Lower leg skin (tissue), 4 donors: ENCODE results near the gene SMC1B. TPM values are rescaled to one million over a fixed set of nuclear protein-coding genes. Genes with fewer than 3 reads are reported as not detected.
"Not testable (repeated sequence)": the region's sequence is repeated elsewhere in the genome, so short reads cannot be mapped to it uniquely, and the experiment has no call there.

Source experiments
- DNase-seq, 2 donors: peaks; one replicate each; pipeline ENCODE4 v3.0.0-alpha.2; 2019; ENCODE audit warnings: low spot score in 2 of 2
- H3K4me3 ChIP-seq: fragments of 200-600 bp; sonication (generic); 2 replicates; pipeline ENCODE4 v1.5.1; 2017; ENCODE audit warnings: mild to moderate bottlenecking, low read depth; ENCODE audit not compliant: poor library complexity, severe bottlenecking
- CTCF ChIP-seq, 3 donors: fragments of 450-650 bp; IDR thresholded peaks; one replicate each; pipeline ENCODE4 v1.5.1; 2016; ENCODE audit warnings: antibody characterized with exemption in 3 of 3, mild to moderate bottlenecking in 3 of 3, moderate library complexity in 2 of 3
- POLR2A ChIP-seq, 2 donors: fragments of 450-650 bp; IDR thresholded peaks; one replicate each; pipeline ENCODE4 v1.6.1; 2016 to 2017; ENCODE audit warnings: antibody characterized with exemption in 2 of 2, mild to moderate bottlenecking in 1 of 2, moderate library complexity in 1 of 2
- WGBS, 2 donors: methylation state at CpG; one replicate each; pipeline ENCODE4 v1.1.5; 2018; 5-methylcytosine and 5-hydroxymethylcytosine counted together
- intact Hi-C: fragments of 100-400 bp; cut with DNase I; formaldehyde crosslinking; loops from one replicate; pipeline ENCODE4 v1.15.0; 2023; ENCODE audit warnings: low total_unique reads
- total RNA-seq, 4 donors: library from RNA; depleted of rRNA; stranded (reverse); fragments of >200 nt; gene quantifications; one replicate each; pipeline ENCODE4 v1.1.0, GENCODE V29; 2016

Gene SMC1B
- total RNA-seq, 4 donors from 2014 or later: not detected

GRCh38 chr22:45334068-45334467 lies 79.3 kb downstream of the SMC1B start:
- WGBS, 2 donors: 31 to 33% methylated on average over 5 of the region's 5 CpGs

GRCh38 chr22:45332001-45332400 lies 81.4 kb downstream of the SMC1B start:
- no peak overlapping the region for H3K4me3 ChIP-seq
- no peak for DNase-seq
- TF ChIP-seq POLR2A (IDR thresholded peaks at IDR 0.05): no peak
- no peak for TF ChIP-seq CTCF (IDR thresholded peaks at IDR 0.05)
- WGBS, 2 donors: 96 to 97% methylated on average over 7 of the region's 7 CpGs
- intact Hi-C loops: no loop called here

More at GRCh38 chr22:45334068-45334467, 79.3 kb downstream of the SMC1B start:
- intact Hi-C loops: no loop called here
- no peak for DNase-seq
- H3K4me3 ChIP-seq: no peak overlapping the region
- TF ChIP-seq POLR2A (IDR thresholded peaks at IDR 0.05): no peak
- no peak for TF ChIP-seq CTCF (IDR thresholded peaks at IDR 0.05)

GRCh38 chr22:45331486-45331885 lies 81.9 kb downstream of the SMC1B start:
- WGBS, 2 donors: 98% methylated on average over 9 of the region's 9 CpGs
- no peak overlapping the region for H3K4me3 ChIP-seq
- intact Hi-C loops: no loop called here
- TF ChIP-seq POLR2A (IDR thresholded peaks at IDR 0.05): no peak
- no peak for TF ChIP-seq CTCF (IDR thresholded peaks at IDR 0.05)
- DNase-seq: no peak

- H3K4me3 ChIP-seq: no peak overlapping the region
- no peak for DNase-seq
- 93 to 94% methylated on average over 19 of the region's 19 CpGs for WGBS, 2 donors
- intact Hi-C loops: no loop called here
- no peak for TF ChIP-seq POLR2A (IDR thresholded peaks at IDR 0.05)
- no peak for TF ChIP-seq CTCF (IDR thresholded peaks at IDR 0.05)
These were observed 82.9 kb downstream of the SMC1B start for GRCh38 chr22:45330548-45330947.

- no peak for TF ChIP-seq CTCF (IDR thresholded peaks at IDR 0.05)
- TF ChIP-seq POLR2A (IDR thresholded peaks at IDR 0.05): no peak
- DNase-seq: no peak
- WGBS, 2 donors: 78 to 83% methylated on average over 12 of the region's 12 CpGs
- intact Hi-C loops: no loop called here
- H3K4me3 ChIP-seq: no peak overlapping the region
These were observed 83.9 kb downstream of the SMC1B start for GRCh38 chr22:45329530-45329936.

- peak; percentile 48 to 91 for DNase-seq
- TF ChIP-seq CTCF (IDR thresholded peaks at IDR 0.05) (no peak), POLR2A (IDR thresholded peaks at IDR 0.05) (no peak)
- H3K4me3 ChIP-seq: no peak overlapping the region
- 58 to 62% methylated on average over 8 of the region's 8 CpGs for WGBS, 2 donors
- intact Hi-C loops: no loop called here
These were observed 84.4 kb downstream of the SMC1B start for GRCh38 chr22:45328822-45329529.

GRCh38 chr22:45328261-45328660 lies 85.1 kb downstream of the SMC1B start:
- DNase-seq, intact Hi-C loops, H3K4me3 ChIP-seq: not testable (repeated sequence)
- WGBS, 2 donors: 89% methylated on average over 7 of the region's 8 CpGs
